Vagina (tissue), 2 donors: ENCODE measurements around the gene ASB6. TPM values are rescaled to one million over a fixed set of nuclear protein-coding genes. Genes with fewer than 3 reads are reported as not detected.

Experiments
- DNase-seq, 2 donors: peaks; one replicate each; pipeline ENCODE4 v3.0.0-alpha.2; 2017; ENCODE audit errors: extremely low spot score in 2 of 2
- H3K27ac ChIP-seq: fragments of 200-600 bp; sonication (generic); one replicate; pipeline ENCODE4 v1.5.1; 2019
- H3K27me3 ChIP-seq: fragments of 200-600 bp; sonication (generic); one replicate; pipeline ENCODE4 v1.5.1; 2019
- H3K36me3 ChIP-seq, 2 donors: fragments of 200-600 bp; sonication (generic); one replicate each; pipeline ENCODE4 v1.5.1; 2017 to 2019
- H3K4me1 ChIP-seq: fragments of 200-600 bp; sonication (generic); one replicate; pipeline ENCODE4 v1.5.1; 2019
- H3K4me3 ChIP-seq, 2 donors: fragments of 200-600 bp; sonication (generic); 1 replicate in 1 of 2; 2 replicates in 1 of 2; pipeline ENCODE4 v1.5.1; 2016 to 2019
- H3K9me3 ChIP-seq: fragments of 200-600 bp; sonication (generic); one replicate; pipeline ENCODE4 v1.5.1; 2019
- CTCF ChIP-seq, 3 experiments: fragments of 450-650 bp in 2 of 3; fragments of 200-600 bp in 1 of 3; sonication (generic) in 1 of 3; IDR thresholded peaks; one replicate each; pipeline ENCODE4 v1.5.1; 2017 to 2019; ENCODE audit warnings: antibody characterized with exemption in 3 of 3, mild to moderate bottlenecking in 2 of 3, moderate library complexity in 2 of 3
- POLR2A ChIP-seq, 2 donors: fragments of 450-650 bp; IDR thresholded peaks; one replicate each; pipeline ENCODE4 v1.6.1; 2017; ENCODE audit warnings: antibody characterized with exemption in 2 of 2, mild to moderate bottlenecking in 2 of 2, moderate library complexity in 2 of 2
- POLR2AphosphoS5 ChIP-seq, 2 donors: sonication (generic); formaldehyde crosslinking; IDR thresholded peaks; one replicate each; pipeline ENCODE4 v1.9.0; 2017; ENCODE audit warnings: antibody characterized with exemption in 2 of 2, mild to moderate bottlenecking in 2 of 2, low read depth in 1 of 2; ENCODE audit not compliant: insufficient read depth in 1 of 2
- intact Hi-C: fragments of 100-400 bp; cut with DNase I; formaldehyde crosslinking; loops from one replicate; pipeline ENCODE4 v1.15.1; 2023
- total RNA-seq: library from RNA; depleted of rRNA; stranded (reverse); fragments of >200 nt; gene quantifications from one replicate; pipeline ENCODE4 v1.2.3, GENCODE V29; 2016

ASB6 gene
- total RNA-seq, 1 donor from 2014 or later = 18.9 TPM

DNA sequence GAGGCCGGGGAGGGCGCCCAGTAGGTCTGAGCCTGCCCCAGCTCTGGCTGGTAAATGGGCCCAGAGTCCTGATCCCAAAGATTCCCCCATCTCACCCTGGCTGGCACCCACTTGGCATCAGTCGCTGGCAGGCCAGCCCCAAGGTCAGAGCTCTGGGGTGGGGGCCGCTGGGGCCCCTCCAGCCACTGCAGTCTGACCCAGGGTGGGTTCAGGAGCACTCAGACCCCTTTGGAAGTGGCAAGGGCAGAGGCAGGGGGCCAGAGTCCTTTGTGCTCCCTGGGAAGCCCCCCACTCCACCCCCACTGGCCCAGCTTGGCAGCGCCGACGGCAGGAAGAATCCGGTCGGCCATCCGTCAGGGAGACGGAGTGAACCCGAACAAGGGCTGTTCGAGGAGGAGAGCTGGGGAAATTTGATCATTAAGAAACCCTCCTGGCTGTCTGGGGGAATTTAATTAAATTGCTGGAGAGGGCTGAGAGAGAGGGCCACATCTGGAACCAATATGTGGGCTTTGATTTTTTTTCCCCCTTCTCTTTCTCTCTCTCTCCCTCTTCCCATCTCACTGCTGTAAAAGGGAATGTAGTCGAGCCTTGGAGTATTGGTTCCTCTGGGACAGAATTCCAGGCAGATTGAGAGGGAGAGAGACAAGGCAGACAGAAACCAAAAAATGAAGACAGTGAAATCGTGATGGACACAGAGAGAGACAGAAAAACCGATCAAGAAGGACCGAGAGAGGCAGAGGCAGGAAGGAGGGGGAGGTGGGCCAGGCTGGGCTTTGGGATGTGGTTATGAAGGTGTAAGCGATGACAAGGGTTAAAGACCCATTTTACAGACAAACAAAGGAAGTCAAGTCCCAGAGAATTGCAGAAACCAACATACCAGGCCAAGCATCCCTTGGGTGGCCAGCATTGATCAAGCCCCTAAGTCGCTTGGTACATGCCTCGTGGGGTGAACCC, 8.1 kb upstream of the ASB6 start:
- TF ChIP-seq POLR2A (IDR thresholded peaks at IDR 0.05) (no peak), CTCF (IDR thresholded peaks at IDR 0.05) (no peak), POLR2AphosphoS5 (IDR thresholded peaks at IDR 0.05; ENCODE audit: insufficient read depth in 1 of 2, low read depth in 1 of 2) (no peak)
- intact Hi-C loops = no loop called here
- Histone ChIP-seq H3K27me3 (no peaks in the 10 kb centered on the region), H3K36me3 (no peaks in the 10 kb centered on the region), H3K27ac (peak overlapping the region; percentile 80), H3K4me3 (no peak overlapping the region), H3K9me3 (no peaks in the 10 kb centered on the region), H3K4me1 (peaks cover 33% of the 10 kb centered on the region)
- DNase-seq = no peak

GRCh38 chr9:129648764-129649115, 6.8 kb upstream of the ASB6 start:
- intact Hi-C loops = no loop called here
- DNase-seq = no peak
- peaks cover 38% of the 10 kb centered on the region for H3K4me1 ChIP-seq
- no peak for TF ChIP-seq CTCF (IDR thresholded peaks at IDR 0.05)
- no peak for TF ChIP-seq POLR2AphosphoS5 (IDR thresholded peaks at IDR 0.05; ENCODE audit: insufficient read depth in 1 of 2, low read depth in 1 of 2)
- no peak for TF ChIP-seq POLR2A (IDR thresholded peaks at IDR 0.05)
- no peaks in the 10 kb centered on the region for H3K27me3 ChIP-seq
- no peaks in the 10 kb centered on the region for H3K36me3 ChIP-seq
- H3K9me3 ChIP-seq = no peaks in the 10 kb centered on the region
- no peak overlapping the region for H3K4me3 ChIP-seq
- peak overlapping the region; percentile 80 for H3K27ac ChIP-seq

- intact Hi-C loops = no loop called here
- no peak for DNase-seq
- TF ChIP-seq POLR2A (IDR thresholded peaks at IDR 0.05) (no peak), POLR2AphosphoS5 (IDR thresholded peaks at IDR 0.05; ENCODE audit: insufficient read depth in 1 of 2, low read depth in 1 of 2) (no peak), CTCF (IDR thresholded peaks at IDR 0.05) (no peak)
- no peaks in the 10 kb centered on the region for H3K36me3 ChIP-seq
- H3K27ac ChIP-seq = peak overlapping the region; percentile 80
- no peak overlapping the region for H3K4me3 ChIP-seq
- H3K27me3 ChIP-seq = no peaks in the 10 kb centered on the region
- H3K9me3 ChIP-seq = no peaks in the 10 kb centered on the region
- H3K4me1 ChIP-seq = peaks cover 41% of the 10 kb centered on the region
Observed at GRCh38 chr9:129648092-129648763, 6.3 kb upstream of the ASB6 start.

GRCh38 chr9:129647635-129648034, 5.7 kb upstream of the ASB6 start:
- Histone ChIP-seq H3K36me3 (no peaks in the 10 kb centered on the region), H3K9me3 (no peaks in the 10 kb centered on the region), H3K27ac (no peak overlapping the region), H3K4me1 (peaks cover 42% of the 10 kb centered on the region), H3K4me3 (no peak overlapping the region), H3K27me3 (no peaks in the 10 kb centered on the region)
- no peak for DNase-seq
- intact Hi-C loops = no loop called here
- no peak for TF ChIP-seq POLR2AphosphoS5 (IDR thresholded peaks at IDR 0.05; ENCODE audit: insufficient read depth in 1 of 2, low read depth in 1 of 2)
- no peak for TF ChIP-seq CTCF (IDR thresholded peaks at IDR 0.05)
- no peak for TF ChIP-seq POLR2A (IDR thresholded peaks at IDR 0.05)

DNA sequence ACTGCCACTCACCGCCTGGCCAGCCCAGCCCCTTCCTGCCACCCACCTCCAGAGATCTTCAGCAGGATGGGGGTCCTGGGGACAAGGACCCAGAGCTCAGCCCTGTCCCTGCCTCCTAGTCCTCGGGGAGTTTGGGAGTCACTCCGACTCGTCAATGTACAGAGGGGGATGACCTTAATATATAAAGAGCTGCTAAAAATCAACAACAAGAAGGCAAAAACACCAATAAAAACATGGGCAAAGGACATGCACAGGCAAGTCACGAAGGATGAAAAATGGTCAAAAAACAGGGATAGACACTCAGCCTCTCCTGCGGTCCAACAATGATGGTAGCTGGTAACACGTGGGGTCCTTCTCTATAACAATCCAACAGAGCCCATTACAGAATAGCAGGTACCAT, 4.7 kb upstream of the ASB6 start:
- intact Hi-C loops = no loop called here
- TF ChIP-seq POLR2A (IDR thresholded peaks at IDR 0.05) (no peak), POLR2AphosphoS5 (IDR thresholded peaks at IDR 0.05; ENCODE audit: insufficient read depth in 1 of 2, low read depth in 1 of 2) (no peak), CTCF (IDR thresholded peaks at IDR 0.05) (no peak)

More for the DNA sequence above, 4.7 kb upstream of the ASB6 start:
- no peak for DNase-seq
- no peaks in the 10 kb centered on the region for H3K36me3 ChIP-seq
- no peak overlapping the region for H3K27ac ChIP-seq
- no peak overlapping the region for H3K4me3 ChIP-seq
- no peaks in the 10 kb centered on the region for H3K27me3 ChIP-seq
- no peaks in the 10 kb centered on the region for H3K9me3 ChIP-seq
- H3K4me1 ChIP-seq = peaks cover 46% of the 10 kb centered on the region
